ENCODE measurements around the gene ZKSCAN8. TPM values are rescaled to one million over a fixed set of nuclear protein-coding genes. Genes with fewer than 3 reads are reported as not detected.

Gene ZKSCAN8
- total and polyA plus RNA-seq, 7 donors = 1.6 to 12.5 (median 7.7) TPM

DNA sequence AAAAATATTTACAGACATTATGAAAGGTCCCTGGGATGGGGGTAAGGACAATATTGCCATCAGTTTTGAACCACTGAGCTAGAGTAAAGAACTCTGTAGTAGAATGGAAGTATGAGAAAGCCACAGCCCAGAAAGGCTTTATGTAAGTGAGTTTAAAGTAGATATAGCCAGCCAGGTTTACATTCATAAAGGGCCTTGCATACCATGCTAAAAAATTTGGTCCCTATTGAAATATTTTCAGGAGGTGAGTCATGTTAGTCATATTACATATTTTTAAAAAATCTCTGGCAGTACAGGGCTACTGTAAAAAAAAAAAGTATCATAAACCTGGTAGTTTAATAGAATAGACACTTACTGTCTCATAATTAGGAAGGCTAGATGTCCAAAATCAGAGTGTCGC, 3.5 kb downstream of the ZKSCAN8 start:
- WGBS, 3 donors = 95 to 100% (median 96%) methylated on average over 1 of the region's 1 CpG
- H3K27ac ChIP-seq = no peak overlapping the region
- TF ChIP-seq, protein P1, sequence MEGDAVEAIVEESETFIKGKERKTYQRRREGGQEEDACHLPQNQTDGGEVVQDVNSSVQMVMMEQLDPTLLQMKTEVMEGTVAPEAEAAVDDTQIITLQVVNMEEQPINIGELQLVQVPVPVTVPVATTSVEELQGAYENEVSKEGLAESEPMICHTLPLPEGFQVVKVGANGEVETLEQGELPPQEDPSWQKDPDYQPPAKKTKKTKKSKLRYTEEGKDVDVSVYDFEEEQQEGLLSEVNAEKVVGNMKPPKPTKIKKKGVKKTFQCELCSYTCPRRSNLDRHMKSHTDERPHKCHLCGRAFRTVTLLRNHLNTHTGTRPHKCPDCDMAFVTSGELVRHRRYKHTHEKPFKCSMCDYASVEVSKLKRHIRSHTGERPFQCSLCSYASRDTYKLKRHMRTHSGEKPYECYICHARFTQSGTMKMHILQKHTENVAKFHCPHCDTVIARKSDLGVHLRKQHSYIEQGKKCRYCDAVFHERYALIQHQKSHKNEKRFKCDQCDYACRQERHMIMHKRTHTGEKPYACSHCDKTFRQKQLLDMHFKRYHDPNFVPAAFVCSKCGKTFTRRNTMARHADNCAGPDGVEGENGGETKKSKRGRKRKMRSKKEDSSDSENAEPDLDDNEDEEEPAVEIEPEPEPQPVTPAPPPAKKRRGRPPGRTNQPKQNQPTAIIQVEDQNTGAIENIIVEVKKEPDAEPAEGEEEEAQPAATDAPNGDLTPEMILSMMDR (IDR thresholded peaks at IDR 0.05) = no peak
- no peak overlapping the region for H3K4me3 ChIP-seq
- DNase-seq = no peak
- H3K9me3 ChIP-seq = no peaks in the 10 kb centered on the region
- H3K36me3 ChIP-seq (ENCODE audit: insufficient read depth in 1 of 2, low read depth in 1 of 2) = peaks cover 7 to 59% of the 10 kb centered on the region in 2 donors
- no peaks in the 10 kb centered on the region for H3K27me3 ChIP-seq (ENCODE audit: insufficient read depth in 3 of 3, low read length in 2 of 3)
- no peak for ATAC-seq
- intact Hi-C loops (cut with DNase I) = no loop called here
- peaks cover 15% of the 10 kb centered on the region for H3K4me1 ChIP-seq

DNA sequence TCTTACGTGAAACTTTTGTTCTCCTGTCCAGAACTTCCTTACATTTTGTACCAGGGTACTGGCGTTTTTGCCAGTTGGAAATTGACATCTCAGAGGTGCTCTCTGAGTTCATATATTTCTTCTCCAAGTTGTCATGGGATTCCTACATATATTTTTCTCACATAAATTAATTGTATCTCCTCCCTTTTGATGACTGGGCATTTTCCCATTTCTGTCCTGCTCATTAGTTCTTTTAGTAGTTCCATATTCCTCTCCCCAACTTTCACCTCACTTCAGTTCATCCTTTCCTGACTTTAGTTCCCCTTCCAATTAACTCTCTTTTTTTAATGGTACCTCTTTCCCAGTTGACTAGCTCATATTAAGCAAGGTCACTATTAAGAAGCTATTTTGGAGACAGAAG, 10.8 kb downstream of the ZKSCAN8 start:
- no peaks in the 10 kb centered on the region for H3K27me3 ChIP-seq (ENCODE audit: insufficient read depth in 3 of 3, low read length in 2 of 3)
- ATAC-seq = no peak
- DNase-seq = no peak
- peaks cover 38 to 98% of the 10 kb centered on the region in 2 donors for H3K36me3 ChIP-seq (ENCODE audit: insufficient read depth in 1 of 2, low read depth in 1 of 2)
- TF ChIP-seq, protein P1 (IDR thresholded peaks at IDR 0.05) = no peak
- H3K27ac ChIP-seq = no peak overlapping the region
- 93 to 98% (median 94%) methylated on average over 2 of the region's 2 CpGs for WGBS, 3 donors
- H3K4me1 ChIP-seq = no peaks in the 10 kb centered on the region
- intact Hi-C loops (cut with DNase I) = no loop called here
- H3K4me3 ChIP-seq = no peak overlapping the region
- peaks cover 5% of the 10 kb centered on the region for H3K9me3 ChIP-seq

DNA sequence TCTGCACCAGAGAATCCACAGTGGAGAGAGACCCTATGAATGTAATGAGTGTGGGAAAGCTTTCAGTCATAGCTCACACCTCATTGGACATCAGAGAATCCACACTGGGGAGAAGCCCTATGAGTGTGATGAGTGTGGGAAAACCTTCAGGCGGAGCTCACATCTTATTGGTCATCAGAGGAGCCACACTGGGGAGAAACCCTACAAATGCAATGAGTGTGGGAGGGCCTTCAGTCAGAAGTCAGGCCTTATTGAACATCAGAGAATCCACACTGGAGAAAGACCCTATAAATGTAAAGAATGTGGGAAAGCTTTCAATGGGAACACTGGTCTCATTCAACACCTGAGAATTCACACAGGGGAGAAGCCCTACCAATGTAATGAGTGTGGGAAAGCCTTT, 11.9 kb downstream of the ZKSCAN8 start:
- no peaks in the 10 kb centered on the region for H3K4me1 ChIP-seq
- peaks cover 38 to 100% of the 10 kb centered on the region in 2 donors for H3K36me3 ChIP-seq (ENCODE audit: insufficient read depth in 1 of 2, low read depth in 1 of 2)
- intact Hi-C loops (cut with DNase I) = no loop called here
- no peaks in the 10 kb centered on the region for H3K27me3 ChIP-seq (ENCODE audit: insufficient read depth in 3 of 3, low read length in 2 of 3)
- WGBS, 3 donors = 100% methylated on average over 1 of the region's 1 CpG
- no peak for ATAC-seq
- H3K27ac ChIP-seq = no peak overlapping the region
- H3K4me3 ChIP-seq = no peak overlapping the region
- H3K9me3 ChIP-seq = peaks cover 5% of the 10 kb centered on the region
- TF ChIP-seq, protein P1 (IDR thresholded peaks at IDR 0.05) = no peak
- DNase-seq = no peak

DNA sequence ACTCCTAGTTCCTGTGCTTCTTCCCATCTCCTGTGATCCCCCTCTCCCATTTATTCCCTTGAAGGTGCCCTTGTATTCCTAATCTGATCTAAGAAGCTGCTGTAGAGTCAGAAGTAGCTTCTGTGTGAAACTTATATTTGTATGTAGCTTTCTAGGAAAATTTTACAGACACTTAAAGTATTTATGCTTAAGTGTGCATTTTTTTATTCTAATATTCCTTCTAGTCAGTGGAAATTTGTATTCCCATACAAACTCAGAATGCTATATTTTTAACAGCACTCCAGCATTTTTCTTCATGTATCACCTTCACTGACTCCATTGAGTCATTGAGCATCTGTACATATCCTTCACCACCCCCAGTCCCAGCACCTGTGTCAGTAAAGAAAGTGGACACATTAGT, 12.7 kb downstream of the ZKSCAN8 start:
- Histone ChIP-seq H3K27ac (no peak overlapping the region), H3K4me1 (no peaks in the 10 kb centered on the region), H3K9me3 (peaks cover 5% of the 10 kb centered on the region), H3K4me3 (no peak overlapping the region), H3K27me3 (ENCODE audit: insufficient read depth in 3 of 3, low read length in 2 of 3) (no peaks in the 10 kb centered on the region), H3K36me3 (ENCODE audit: insufficient read depth in 1 of 2, low read depth in 1 of 2) (peaks cover 35 to 100% of the 10 kb centered on the region in 2 donors)
- intact Hi-C loops (cut with DNase I) = no loop called here
- TF ChIP-seq, protein P1 (IDR thresholded peaks at IDR 0.05) = no peak
- no peak for DNase-seq
- ATAC-seq = no peak

DNA sequence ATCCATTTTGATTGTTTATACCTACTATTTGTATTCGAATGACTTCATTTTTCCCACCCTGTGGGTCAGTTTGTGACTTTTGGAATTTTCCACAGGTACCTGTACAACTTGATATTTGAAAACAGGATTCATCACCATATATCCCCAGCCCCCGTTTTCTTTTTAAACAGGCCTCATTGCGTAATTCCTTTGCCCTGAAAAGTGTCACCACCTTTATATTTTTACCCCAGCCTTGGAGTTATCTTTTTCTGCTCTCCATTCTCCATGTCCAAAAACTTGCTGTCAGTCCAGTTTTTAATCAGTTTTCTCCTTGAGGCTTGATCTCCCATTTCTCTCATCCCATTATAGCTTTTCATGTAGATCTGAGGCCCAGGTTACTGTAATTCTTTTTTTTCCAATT, 16.6 kb downstream of the ZKSCAN8 start:
- WGBS, 3 donors = 95 to 98% (median 95%) methylated on average over 3 of the region's 3 CpGs
- TF ChIP-seq, protein P1 (IDR thresholded peaks at IDR 0.05) = no peak
- intact Hi-C loops (cut with DNase I) = no loop called here

More for the DNA sequence above, 16.6 kb downstream of the ZKSCAN8 start:
- H3K27me3 ChIP-seq (ENCODE audit: insufficient read depth in 3 of 3, low read length in 2 of 3) = no peaks in the 10 kb centered on the region
- DNase-seq = no peak
- no peak for ATAC-seq
- H3K27ac ChIP-seq = no peak overlapping the region
- no peak overlapping the region for H3K4me3 ChIP-seq
- H3K9me3 ChIP-seq = peaks cover 4% of the 10 kb centered on the region
- peaks cover 16 to 62% of the 10 kb centered on the region in 2 donors for H3K36me3 ChIP-seq (ENCODE audit: insufficient read depth in 1 of 2, low read depth in 1 of 2)
- no peaks in the 10 kb centered on the region for H3K4me1 ChIP-seq
